ENCODE data around the gene HGF.
"Not testable (repeated sequence)": the region's sequence is repeated elsewhere in the genome, so short reads cannot be mapped to it uniquely, and the experiment has no call there.

The HGF gene

GRCh38 chr7:81769891-81770727 is at the start of gene HGF:
Gene HGF (minus strand): TSS chr7:81770047. CDS start chr7:81769971, 76 bp downstream.
- no peak for DNase-seq (ENCODE audit: low read depth)

- no peak for DNase-seq (ENCODE audit: low read depth)
Measured at GRCh38 chr7:81816312-81816711, 46.5 kb upstream of the HGF start.

GRCh38 chr7:81812866-81813476 is 43.1 kb upstream of the HGF start:
- not testable (repeated sequence) for DNase-seq (ENCODE audit: low read depth)

GRCh38 chr7:81811956-81812865 is 42.4 kb upstream of the HGF start:
- no peak for DNase-seq (ENCODE audit: low read depth)

- DNase-seq (ENCODE audit: low read depth), result no peak
Measured at GRCh38 chr7:81810476-81811155, 40.8 kb upstream of the HGF start.

- not testable (repeated sequence) for DNase-seq (ENCODE audit: low read depth)
Measured at GRCh38 chr7:81808310-81808709, 38.5 kb upstream of the HGF start.

- DNase-seq (ENCODE audit: low read depth), result no peak
Measured at GRCh38 chr7:81803267-81803666, 33.4 kb upstream of the HGF start.

GRCh38 chr7:81802251-81802650 is 32.4 kb upstream of the HGF start:
- DNase-seq (ENCODE audit: low read depth), result no peak

- DNase-seq (ENCODE audit: low read depth), result no peak
Measured at GRCh38 chr7:81801532-81801931, 31.7 kb upstream of the HGF start.

GRCh38 chr7:81791568-81792518 is 22.0 kb upstream of the HGF start:
- DNase-seq (ENCODE audit: low read depth), result no peak

- no peak for DNase-seq (ENCODE audit: low read depth)
Measured at GRCh38 chr7:81790686-81791085, 20.8 kb upstream of the HGF start.

GRCh38 chr7:81790120-81790500 is 20.3 kb upstream of the HGF start:
- no peak for DNase-seq (ENCODE audit: low read depth)

GRCh38 chr7:81789406-81790119 is 19.7 kb upstream of the HGF start:
- no peak for DNase-seq (ENCODE audit: low read depth)

- DNase-seq (ENCODE audit: low read depth), result no peak
Measured at GRCh38 chr7:81788246-81788645, 18.4 kb upstream of the HGF start.

- no peak for DNase-seq (ENCODE audit: low read depth)
Measured at GRCh38 chr7:81783818-81784217, 14.0 kb upstream of the HGF start.

- no peak for DNase-seq (ENCODE audit: low read depth)
Measured at GRCh38 chr7:81780914-81781693, 11.3 kb upstream of the HGF start.

- no peak for DNase-seq (ENCODE audit: low read depth)
Measured at GRCh38 chr7:81779706-81780105, 9.9 kb upstream of the HGF start.

GRCh38 chr7:81777697-81778096 is 7.8 kb upstream of the HGF start:
- DNase-seq (ENCODE audit: low read depth), result no peak

GRCh38 chr7:81776948-81777630 is 7.2 kb upstream of the HGF start:
- DNase-seq (ENCODE audit: low read depth), result no peak
